ENCODE data around the gene SORBS1.

DNA sequence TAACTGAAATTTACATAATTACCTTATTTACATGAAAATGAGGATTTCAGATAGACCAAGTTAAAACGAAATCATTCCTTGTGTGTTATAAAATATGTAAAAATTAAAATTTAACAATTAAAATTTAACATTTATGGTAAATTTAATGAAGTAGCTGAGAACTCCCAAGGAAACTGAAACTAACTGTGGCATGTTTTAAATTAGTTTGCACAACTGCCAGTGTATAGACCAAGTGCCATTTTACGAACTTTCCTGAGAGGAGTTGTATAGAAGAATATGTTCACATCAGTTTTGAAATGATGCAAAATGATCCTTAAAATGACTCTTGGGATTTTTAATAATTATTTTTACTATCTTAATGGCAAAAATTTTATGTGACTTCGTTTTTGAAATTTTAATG is 293.9 kb downstream of the SORBS1 start:
- TF ChIP-seq CTCF (conservative IDR thresholded peaks at IDR 0.05; ENCODE audit: low read length) (no peak), EZH2phosphoT487 (IDR thresholded peaks at IDR 0.05; ENCODE audit: borderline replicate concordance, low read depth, low read length) (no peak)
